ES-I3 (cell line): ENCODE measurements around the gene KIF6.

Source experiments
- H3K36me3 ChIP-seq: 2 replicates; pipeline ENCODE4 v1.6.1; 2013; ENCODE audit warnings: mild to moderate bottlenecking, low read length, control low read depth, moderate library complexity; ENCODE audit not compliant: insufficient read depth
- H3K4me1 ChIP-seq: 2 replicates; pipeline ENCODE4 v1.6.1; 2013; ENCODE audit warnings: mild to moderate bottlenecking, control low read depth, low read length; ENCODE audit not compliant: insufficient read depth
- H3K9ac ChIP-seq: 2 replicates; pipeline ENCODE4 v1.6.1; 2013; ENCODE audit warnings: low read depth, mild to moderate bottlenecking, low read length, moderate library complexity
- H3K9me3 ChIP-seq: 2 replicates; pipeline ENCODE4 v1.6.1; 2013; ENCODE audit warnings: mild to moderate bottlenecking, low read length, moderate library complexity; ENCODE audit not compliant: control insufficient read depth, insufficient read depth

KIF6 gene

GRCh38 chr6:39550191-39550590 is 175.0 kb downstream of the KIF6 start:
- no peaks in the 10 kb centered on the region for H3K36me3 ChIP-seq
- no peaks in the 10 kb centered on the region; the same call in 1 of the 2 replicates for H3K9me3 ChIP-seq

DNA sequence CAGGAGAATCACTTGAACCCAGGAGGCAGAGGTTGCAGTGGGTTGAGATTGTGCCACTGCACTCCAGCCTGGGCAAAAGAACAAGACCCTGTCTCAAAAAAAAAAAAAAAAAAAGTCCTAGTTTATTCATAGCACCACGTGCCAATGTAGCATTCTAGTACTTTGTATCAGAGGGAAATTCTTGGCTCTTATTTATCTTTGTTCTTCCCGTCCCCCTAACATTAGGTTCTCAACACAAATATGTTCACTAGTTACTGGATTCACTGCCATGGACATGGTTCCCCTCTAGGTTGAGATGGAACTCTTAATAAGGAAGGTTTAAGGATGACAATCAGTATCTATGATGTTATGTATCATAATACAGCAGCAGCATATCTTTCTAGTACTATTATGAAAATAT is 178.5 kb downstream of the KIF6 start:
- H3K9me3 ChIP-seq, result no peaks in the 10 kb centered on the region
- H3K4me1 ChIP-seq, result 0 out of 2 replicates have a peak, but pooled peaks cover under 1% of the 10 kb centered on the region
- H3K36me3 ChIP-seq, result no peaks in the 10 kb centered on the region

More at GRCh38 chr6:39550191-39550590, 175.0 kb downstream of the KIF6 start:
- no peak overlapping the region for H3K9ac ChIP-seq
- peaks cover 20% of the 10 kb centered on the region for H3K4me1 ChIP-seq

DNA sequence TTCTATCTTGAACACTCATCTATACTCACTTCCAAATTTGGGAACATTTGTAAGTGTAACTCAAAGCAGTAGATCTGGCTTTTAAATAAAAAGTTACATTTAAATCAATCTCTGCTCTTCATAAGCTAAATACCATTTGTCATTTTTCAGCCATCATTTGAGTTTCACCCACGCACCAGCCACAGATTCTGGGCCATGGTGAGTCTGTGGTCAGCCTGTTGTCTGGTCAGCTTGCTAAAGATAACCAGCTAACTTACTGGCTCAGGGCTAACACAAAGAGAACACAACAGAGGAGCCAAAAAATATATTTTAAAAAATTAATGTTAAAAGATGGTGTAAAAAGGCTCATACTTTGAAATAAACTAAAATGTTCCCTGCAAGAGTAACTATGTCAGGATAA is 181.3 kb downstream of the KIF6 start:
- Histone ChIP-seq H3K4me1 (no peaks in the 10 kb centered on the region), H3K36me3 (no peaks in the 10 kb centered on the region), H3K9ac (no peak overlapping the region), H3K9me3 (no peaks in the 10 kb centered on the region)

More for the DNA sequence above, 178.5 kb downstream of the KIF6 start:
- no peak overlapping the region for H3K9ac ChIP-seq

DNA sequence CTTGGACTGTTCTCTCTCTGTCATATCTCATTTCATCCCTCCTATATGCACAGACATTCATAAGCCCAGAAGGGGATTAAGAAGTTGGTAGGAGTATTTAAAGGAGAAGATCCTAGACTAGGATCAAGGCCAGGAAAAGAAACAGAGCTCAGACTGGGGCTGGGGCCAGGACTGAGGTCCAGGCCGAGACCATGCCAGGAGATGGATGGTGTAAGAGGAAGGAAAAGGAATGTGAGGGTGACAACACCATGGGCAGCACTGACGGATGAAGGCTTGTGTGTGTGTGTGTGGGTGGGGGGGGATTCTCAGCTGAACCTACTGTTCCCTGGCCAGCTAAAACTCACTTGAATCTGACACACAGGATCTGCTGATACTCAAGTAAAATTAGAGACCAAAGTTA is 182.1 kb downstream of the KIF6 start:
- Histone ChIP-seq H3K36me3 (no peaks in the 10 kb centered on the region), H3K4me1 (no peaks in the 10 kb centered on the region), H3K9me3 (no peaks in the 10 kb centered on the region), H3K9ac (no peak overlapping the region)

DNA sequence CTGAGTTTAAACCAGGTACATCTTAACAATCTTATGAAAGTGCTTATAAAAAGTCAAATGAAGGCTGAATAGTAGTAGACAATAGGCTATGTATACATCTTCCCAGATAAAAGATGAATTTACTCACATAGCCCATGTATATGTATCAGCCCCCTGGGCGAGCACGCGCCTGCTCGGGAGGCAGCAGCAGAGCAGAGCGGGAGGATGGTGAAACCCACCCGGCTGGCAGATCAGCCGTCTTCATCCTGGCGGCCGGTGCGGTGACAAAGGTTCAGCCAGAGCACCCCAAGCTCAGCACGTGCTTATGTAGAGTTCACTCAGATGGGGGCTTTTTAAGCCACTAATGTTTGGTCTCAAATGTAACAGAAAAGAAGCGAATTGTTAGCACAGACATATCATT is 184.8 kb downstream of the KIF6 start:
- Histone ChIP-seq H3K36me3 (no peaks in the 10 kb centered on the region), H3K9me3 (no peaks in the 10 kb centered on the region), H3K4me1 (no peaks in the 10 kb centered on the region), H3K9ac (no peak overlapping the region)

- Histone ChIP-seq H3K9me3 (peaks cover 5% of the 10 kb centered on the region; the same call in 1 of the 2 replicates), H3K9ac (no peak overlapping the region; the same call in 1 of the 2 replicates), H3K36me3 (no peaks in the 10 kb centered on the region), H3K4me1 (no peaks in the 10 kb centered on the region)
Observed at GRCh38 chr6:39530201-39530759, 194.9 kb downstream of the KIF6 start.

DNA sequence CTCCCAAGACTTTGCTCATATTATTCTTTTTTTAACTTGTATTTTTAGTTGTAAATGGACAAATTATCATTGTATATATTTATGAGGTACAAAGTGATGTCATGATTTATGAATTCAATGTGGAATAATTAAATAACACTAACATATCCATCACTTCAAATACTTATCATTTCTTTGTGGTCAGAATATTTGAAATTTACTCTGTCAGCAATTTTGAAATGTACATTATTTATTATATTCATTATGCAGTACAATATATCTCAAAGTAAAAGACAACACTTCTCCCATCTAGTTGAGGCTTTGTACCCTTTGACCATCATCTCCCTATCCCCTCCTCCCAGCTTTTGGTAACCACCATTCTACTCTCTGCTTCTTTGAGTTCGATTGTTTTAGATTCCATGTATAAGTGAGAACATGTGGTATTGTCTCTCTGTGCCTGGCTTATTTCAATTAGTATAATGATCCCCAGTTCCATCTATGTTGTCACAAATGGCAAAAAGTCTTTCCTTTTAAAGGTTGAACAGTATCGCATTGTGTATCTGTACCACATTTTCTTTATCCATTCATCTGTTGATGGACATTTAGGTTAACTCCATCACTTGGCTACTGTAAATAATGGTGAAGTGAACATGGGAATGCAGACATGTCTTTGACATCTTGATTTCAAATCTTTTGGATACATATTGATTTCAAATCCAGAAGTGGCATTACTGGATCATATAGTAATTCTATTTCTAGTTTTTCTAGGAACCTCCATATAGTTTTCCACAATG is 197.2 kb downstream of the KIF6 start:
- Histone ChIP-seq H3K36me3 (no peaks in the 10 kb centered on the region), H3K9ac (no peak overlapping the region), H3K4me1 (no peaks in the 10 kb centered on the region), H3K9me3 (peaks cover 5% of the 10 kb centered on the region; the same call in 1 of the 2 replicates)

DNA sequence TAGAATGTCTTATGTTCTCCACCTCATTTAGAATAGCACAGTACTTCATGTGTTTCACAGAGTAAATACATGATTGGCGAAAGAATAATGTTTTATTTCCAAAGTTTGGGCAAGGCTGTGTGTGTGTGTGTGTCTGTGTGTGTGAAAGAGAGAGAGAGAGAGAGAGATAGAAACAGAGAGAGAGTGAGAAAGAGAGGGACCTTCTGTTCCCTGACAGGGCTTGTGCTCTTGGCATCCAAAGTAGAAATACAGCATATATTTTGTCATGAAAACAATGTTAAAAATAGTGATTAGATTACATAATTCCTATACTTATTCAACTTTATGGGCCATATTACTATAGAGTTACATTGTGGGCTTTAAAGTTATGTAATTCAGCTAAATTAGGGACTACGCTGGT is 201.2 kb downstream of the KIF6 start:
- no peak overlapping the region for H3K9ac ChIP-seq
- H3K36me3 ChIP-seq, result no peaks in the 10 kb centered on the region
- no peaks in the 10 kb centered on the region for H3K4me1 ChIP-seq
- H3K9me3 ChIP-seq, result no peaks in the 10 kb centered on the region

DNA sequence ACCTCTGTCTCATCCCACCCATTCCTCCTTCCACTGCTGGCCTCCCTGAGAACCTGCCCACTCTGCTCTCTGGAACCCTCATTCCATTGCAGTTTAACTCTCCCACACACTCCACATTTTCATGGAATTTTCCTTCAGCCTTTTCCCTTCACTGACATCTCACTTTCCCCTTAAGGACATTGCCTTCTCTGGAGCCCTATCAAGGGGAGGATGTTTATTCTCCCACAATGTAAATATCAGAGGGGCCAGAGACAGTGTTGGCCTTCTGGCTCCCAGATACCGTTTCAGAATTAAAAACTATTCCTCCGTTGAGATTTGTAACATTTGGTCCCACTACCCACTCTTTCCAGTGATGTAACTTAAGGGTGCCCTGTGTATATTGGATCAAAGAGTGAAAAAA is 203.2 kb downstream of the KIF6 start:
- H3K9me3 ChIP-seq, result no peaks in the 10 kb centered on the region
- H3K9ac ChIP-seq, result no peak overlapping the region
- no peaks in the 10 kb centered on the region for H3K36me3 ChIP-seq
- no peaks in the 10 kb centered on the region for H3K4me1 ChIP-seq

DNA sequence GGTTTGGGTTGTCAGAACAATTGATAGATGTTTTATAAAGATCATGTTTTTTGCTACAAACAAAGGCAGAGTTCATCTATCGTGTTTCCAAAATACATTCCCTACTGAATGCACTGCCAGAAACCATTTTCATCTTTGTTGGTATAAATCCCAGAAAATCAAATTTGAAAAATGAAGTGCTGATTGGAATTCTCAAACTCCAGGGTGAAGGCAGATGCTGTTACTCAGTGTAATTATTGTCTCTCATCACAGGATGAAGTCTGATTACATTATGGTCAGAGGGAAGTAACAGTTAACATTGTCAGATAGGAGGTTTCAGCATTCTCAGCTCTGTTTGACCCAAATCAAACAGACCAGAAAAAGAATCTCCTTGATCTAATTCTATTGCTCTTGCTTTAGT is 204.3 kb downstream of the KIF6 start:
- Histone ChIP-seq H3K4me1 (no peaks in the 10 kb centered on the region), H3K36me3 (no peaks in the 10 kb centered on the region), H3K9ac (no peak overlapping the region), H3K9me3 (no peaks in the 10 kb centered on the region)

DNA sequence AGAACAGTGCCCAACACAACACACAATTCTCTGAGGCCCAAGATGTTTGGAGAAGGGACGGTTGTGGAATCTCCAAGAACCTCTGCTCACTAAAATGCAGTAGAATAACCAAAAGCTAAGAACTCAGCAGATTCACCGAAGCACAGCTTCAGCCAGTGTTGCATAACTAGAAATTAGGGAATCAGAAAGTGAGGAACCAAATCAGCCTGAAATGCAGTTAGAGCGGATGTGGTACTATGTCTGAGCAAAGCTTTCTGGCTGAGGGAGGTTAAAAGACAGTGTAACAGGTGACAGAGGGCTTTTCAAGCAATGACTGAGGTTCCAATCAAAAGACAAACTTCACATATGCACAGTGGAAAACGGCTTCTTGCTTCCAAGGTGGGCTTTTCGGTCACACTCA is 204.8 kb downstream of the KIF6 start:
- H3K9me3 ChIP-seq, result no peaks in the 10 kb centered on the region
- H3K9ac ChIP-seq, result no peak overlapping the region
- H3K4me1 ChIP-seq, result no peaks in the 10 kb centered on the region
- H3K36me3 ChIP-seq, result no peaks in the 10 kb centered on the region

DNA sequence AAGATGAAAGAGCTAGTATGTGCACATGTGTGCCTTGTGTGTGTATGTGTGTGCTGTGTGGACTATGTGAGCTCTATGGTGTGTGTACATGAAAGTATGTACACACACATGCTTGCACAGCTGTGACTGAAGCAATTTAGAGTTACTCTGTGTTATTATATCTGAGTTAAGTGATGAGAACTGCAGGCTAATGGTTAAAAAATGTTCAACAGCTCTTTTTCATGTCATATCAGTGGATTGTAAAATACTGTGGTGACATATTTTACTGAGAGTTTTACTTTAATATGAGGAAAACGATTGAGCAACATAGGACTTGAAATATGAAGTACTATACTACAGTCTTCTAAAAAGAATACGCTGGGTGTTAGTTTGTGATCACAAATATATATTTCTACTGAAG is 207.0 kb downstream of the KIF6 start:
- H3K9me3 ChIP-seq, result no peaks in the 10 kb centered on the region
- H3K4me1 ChIP-seq, result no peaks in the 10 kb centered on the region
- no peaks in the 10 kb centered on the region for H3K36me3 ChIP-seq
- H3K9ac ChIP-seq, result no peak overlapping the region

DNA sequence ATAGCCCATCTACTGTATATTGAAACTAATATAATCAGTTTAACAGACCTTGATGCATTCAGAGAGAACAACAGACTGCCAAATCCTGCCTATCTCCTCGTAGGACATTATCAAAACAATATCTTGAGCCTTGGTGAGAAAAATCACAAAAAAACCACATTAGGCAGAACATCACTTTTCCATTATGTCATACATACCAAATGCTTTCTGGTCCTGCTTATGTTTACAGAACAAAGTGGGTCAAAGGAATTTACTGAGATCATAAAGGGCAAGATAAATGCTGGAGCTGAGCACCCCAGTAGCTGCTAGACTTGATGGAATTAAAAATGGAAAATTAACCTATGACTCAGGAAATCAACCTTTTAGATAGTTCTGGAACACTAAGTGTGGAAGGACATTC is 207.5 kb downstream of the KIF6 start:
- Histone ChIP-seq H3K9ac (no peak overlapping the region), H3K36me3 (no peaks in the 10 kb centered on the region), H3K9me3 (no peaks in the 10 kb centered on the region), H3K4me1 (no peaks in the 10 kb centered on the region)

- Histone ChIP-seq H3K9ac (no peak overlapping the region), H3K36me3 (no peaks in the 10 kb centered on the region), H3K4me1 (no peaks in the 10 kb centered on the region), H3K9me3 (no peaks in the 10 kb centered on the region)
Observed at GRCh38 chr6:39516471-39516870, 208.7 kb downstream of the KIF6 start.

DNA sequence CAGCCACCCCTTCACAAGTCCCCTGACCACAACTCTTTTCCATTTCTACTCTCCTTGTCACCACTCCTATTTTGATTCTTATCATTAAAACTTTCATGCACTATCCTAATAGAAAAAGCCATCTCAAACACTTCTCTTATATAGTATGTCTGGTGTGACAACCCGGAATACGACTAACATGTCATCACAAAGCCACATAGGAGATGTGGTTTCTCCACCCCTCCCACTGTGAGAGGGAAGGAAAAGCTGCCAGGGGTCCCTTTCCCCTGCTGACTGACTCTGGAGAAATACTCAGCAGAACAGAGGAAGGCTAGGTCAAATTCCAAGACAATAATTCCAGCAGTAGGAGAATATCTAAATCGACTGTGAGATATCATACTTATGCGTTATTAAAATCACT is 209.7 kb downstream of the KIF6 start:
- Histone ChIP-seq H3K36me3 (no peaks in the 10 kb centered on the region), H3K9ac (no peak overlapping the region), H3K4me1 (no peaks in the 10 kb centered on the region), H3K9me3 (no peaks in the 10 kb centered on the region)
